ACHN (cell line): ENCODE results near the gene VAV2.
A peak's percentile ranks its signal among the peaks of the same experiment; 100 is the strongest.

ENCODE experiments used
- DNase-seq: peaks from one replicate; pipeline ENCODE4 v3.0.0-alpha.2; 2015
- in situ Hi-C: cut with HindIII; loops from 2 replicates; pipeline ENCODE4 v1.10.0; 2017; ENCODE audit warnings: low sequenced_read_pairs, low pct_ligation_motif_present, low pct_unique_long_range_greater_than_20kb

The VAV2 gene

DNA sequence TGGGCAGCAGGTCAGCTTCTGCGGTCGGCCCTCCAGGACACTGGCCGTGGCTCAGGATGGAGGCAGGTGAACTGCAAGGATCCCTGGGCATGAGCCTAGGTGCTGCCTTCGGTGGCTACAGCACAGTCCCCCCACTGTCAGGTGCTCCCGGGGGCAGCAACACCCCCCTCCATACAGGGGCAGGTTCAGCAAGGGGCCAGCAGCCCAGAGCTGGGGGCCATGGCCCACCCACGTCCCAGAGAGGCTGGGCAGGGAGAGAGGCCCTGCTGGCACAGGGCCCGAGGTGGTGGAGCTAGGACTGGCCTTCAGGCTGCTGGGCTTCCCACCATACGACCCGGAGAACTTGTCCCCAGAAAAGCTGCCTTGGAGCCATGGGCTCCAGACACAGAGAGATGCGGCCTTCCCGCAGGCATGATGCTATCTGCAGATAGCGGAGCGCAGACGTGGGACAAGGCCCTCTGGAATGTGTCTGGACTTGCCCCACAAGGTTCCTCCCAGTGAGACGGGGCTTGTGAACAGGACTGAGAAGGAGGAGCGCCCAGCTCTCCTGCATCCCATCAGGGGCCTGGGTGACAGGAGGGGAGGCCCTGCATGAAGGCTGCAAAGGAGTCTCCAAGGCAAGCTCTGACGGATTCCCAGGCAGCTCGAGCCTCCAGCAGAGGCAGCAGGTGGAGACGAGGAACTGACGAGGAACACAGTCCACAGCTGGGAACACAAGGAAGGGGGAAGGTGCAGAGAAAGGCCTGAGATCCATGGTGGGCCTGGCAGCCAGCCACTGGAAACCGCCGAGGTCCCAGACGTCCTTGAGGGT, 111.1 kb downstream of the VAV2 start:
- in situ Hi-C loops: no loop called here
- DNase-seq: no peak

DNA sequence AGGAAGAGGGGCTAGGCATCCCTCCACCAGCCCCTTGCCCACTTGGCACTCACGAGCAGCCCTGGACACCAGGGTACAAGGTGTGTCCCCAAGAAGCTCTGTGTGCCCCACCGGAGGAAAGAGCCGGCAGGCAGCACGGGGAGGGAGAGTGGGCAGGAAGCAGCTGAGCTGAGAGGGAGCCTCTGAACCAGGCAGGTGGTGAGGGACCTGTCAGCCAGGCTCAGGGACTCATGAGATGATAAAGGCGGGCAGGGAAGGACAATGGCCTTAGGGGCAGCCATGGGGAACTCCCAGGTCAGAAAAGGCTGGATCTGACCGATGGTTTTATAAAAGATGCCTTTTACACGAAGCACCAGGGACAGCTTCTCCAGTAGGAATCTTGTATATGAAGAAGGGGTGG, 112.0 kb downstream of the VAV2 start:
- no peak for DNase-seq

GRCh38 chr9:133879615-133880014, 112.5 kb downstream of the VAV2 start:
- no peak for DNase-seq
- in situ Hi-C loops: no loop called here

More for the DNA sequence above, 112.0 kb downstream of the VAV2 start:
- in situ Hi-C loops: no loop called here

- in situ Hi-C loops: no loop called here
- no peak for DNase-seq
Measured at GRCh38 chr9:133878402-133878801, 113.7 kb downstream of the VAV2 start.

- DNase-seq: no peak
- in situ Hi-C loops: no loop called here
Measured at GRCh38 chr9:133877967-133878366, 114.2 kb downstream of the VAV2 start.

- DNase-seq: no peak
- in situ Hi-C loops: no loop called here
Measured at GRCh38 chr9:133877327-133877726, 114.8 kb downstream of the VAV2 start.

DNA sequence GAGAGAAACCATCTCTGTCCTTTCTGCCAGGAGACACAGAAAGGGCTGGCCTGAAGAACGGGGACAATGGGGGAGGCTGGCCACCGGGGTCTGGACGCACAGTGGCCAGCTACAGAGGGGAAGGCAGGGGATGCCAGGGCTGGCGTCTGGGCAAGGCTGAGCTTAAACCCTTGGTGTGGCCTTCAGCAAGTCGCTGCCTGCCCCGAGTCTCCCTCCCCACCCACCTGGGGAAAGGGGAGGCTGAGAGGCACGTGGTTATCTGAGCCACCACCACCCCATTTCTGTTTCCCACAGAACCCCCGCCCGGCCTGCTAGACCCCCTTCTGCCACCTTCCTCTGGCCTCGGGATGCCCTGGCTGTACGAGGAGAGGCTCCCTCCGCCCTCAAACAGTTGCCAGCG, 115.3 kb downstream of the VAV2 start:
- DNase-seq: no peak
- in situ Hi-C loops: no loop called here

GRCh38 chr9:133876144-133876543, 116.0 kb downstream of the VAV2 start:
- DNase-seq: no peak
- in situ Hi-C loops: no loop called here

GRCh38 chr9:133875131-133875530, 117.0 kb downstream of the VAV2 start:
- in situ Hi-C loops: no loop called here
- no peak for DNase-seq

DNA sequence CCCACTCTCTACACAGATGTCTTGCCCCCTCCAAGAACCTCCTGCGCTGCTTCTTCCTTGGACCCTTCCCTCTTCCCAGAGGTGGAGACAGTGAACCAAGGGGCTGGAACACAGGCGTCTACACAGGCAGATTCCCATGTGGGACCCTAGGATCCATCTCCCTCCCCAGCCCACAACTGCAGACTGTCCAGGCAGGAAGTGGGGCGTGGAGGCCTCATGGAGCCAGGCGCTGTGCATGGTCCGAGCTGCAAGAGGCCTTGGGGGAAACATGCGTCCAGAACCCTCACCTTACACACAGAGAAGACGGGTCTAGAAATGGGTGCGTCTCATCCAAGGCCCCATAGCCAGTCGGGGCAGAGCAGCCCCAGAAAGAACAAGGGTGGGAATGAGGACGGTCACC, 117.5 kb downstream of the VAV2 start:
- DNase-seq: no peak
- in situ Hi-C loops: no loop called here

GRCh38 chr9:133874060-133874657, 118.0 kb downstream of the VAV2 start:
- peak; percentile 72 for DNase-seq
- in situ Hi-C loops: no loop called here

GRCh38 chr9:133873461-133873891, 118.6 kb downstream of the VAV2 start:
- no peak for DNase-seq
- in situ Hi-C loops: no loop called here

DNA sequence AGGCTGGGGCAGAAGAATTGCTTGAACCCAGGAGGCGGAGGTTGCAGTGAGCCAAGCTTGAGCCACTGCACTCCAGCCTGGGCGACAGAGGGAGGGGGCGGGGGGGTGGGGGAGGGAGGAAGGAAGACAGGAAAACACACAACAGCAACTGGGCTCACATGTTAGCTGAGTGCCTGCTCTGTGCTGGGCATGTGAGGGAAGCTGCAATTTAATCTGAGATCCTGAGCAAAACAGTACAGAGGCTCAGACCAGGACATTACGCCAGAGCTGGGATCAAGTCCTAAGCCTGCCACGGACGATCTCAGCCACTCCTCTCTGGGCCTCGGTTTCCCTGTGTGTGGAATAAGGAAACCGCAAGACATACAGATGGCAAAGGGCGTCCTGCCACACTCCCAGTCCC, 119.1 kb downstream of the VAV2 start:
- no peak for DNase-seq
- in situ Hi-C loops: no loop called here

DNA sequence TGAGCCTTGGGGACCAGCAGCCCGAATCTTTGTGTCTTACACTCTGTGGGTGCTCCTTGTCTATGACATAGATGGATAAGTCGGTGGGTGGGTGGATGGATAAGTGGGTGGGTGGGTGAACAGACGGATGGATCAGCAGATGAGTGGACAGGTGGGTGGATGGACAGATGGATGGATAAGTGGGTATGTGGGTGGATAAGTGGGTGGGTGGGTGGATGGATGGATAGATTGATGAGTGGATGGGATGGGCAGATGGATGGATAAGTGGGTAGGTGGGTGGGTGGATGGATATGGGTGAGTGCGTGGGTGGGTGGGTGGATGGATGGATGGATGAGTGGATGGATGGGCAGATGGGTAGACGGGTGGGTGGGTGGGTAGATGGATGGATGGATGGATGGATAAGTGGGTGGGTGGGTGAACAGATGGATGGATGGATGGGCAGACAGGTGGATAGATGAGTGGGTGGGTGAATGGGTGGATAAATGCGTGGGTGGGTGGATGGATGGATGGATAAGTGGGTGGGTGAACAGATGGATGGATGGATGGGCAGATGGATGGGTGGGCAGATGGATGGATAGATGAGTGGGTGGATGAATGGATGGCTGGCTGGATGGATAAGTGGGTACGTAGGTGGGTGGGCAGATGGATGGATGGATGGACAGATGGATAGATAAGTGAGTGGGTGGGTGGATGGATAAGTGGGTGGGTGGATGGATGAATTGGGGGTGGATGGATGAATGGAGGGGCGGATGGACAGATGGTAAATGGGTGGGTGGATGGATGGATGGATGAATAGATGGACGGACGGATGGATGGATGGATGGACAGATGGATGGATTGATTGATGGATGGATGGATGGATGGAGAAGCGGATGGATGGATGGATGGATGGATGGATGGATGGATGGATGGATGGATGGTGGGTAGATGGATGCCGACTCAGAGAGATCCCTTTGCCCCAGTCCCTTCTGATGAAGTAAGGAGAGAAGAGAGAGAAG, 121.2 kb downstream of the VAV2 start:
- in situ Hi-C loops: no loop called here
- no peak for DNase-seq

- DNase-seq: no peak
- in situ Hi-C loops: no loop called here
Measured at GRCh38 chr9:133869674-133870405, 122.3 kb downstream of the VAV2 start.

- DNase-seq: no peak
- in situ Hi-C loops: no loop called here
Measured at GRCh38 chr9:133868203-133868602, 123.9 kb downstream of the VAV2 start.

GRCh38 chr9:133866946-133867345, 125.2 kb downstream of the VAV2 start:
- in situ Hi-C loops: no loop called here
- no peak for DNase-seq

GRCh38 chr9:133864011-133864410, 128.1 kb downstream of the VAV2 start:
- DNase-seq: no peak
- in situ Hi-C loops: no loop called here

- no peak for DNase-seq
- in situ Hi-C loops: no loop called here
Measured at GRCh38 chr9:133863257-133863592, 128.9 kb downstream of the VAV2 start.
